ENCODE measurements around the gene LGALS4. TPM values are rescaled to one million over a fixed set of nuclear protein-coding genes. Genes with fewer than 3 reads are reported as not detected.

The LGALS4 gene
- total RNA-seq, 2 experiments from 2014 or later: 1.0 to 1.1 TPM

DNA sequence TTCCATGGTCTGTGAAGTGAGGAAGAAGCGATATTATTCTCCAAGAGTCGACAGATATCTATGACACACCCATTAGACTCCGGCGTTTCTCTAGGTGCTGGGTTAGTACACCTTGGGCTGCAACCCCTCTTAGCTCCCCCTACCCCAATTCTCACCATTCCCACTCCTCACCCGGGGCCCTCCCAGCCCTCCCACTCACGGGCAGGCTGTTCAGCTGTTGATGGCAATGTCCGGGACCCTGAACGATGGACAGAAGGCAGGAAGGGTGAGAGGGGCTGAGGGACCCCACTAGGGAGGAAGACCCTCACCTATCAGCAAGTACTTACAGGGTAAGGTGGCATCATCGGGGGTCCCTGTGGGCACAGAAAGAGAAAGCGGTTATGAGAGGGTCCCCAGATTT lies 9.2 kb downstream of the LGALS4 start:
- ChIA-PET POLR2A (interaction anchor here (0.7 kb wide), 1 partner anchor 110 kb away, joined by 4 read pairs; no protein-coding TSS in a partner anchor), CTCF (ENCODE audit: unreplicated experiment) (no interaction called here)
- DNase-seq (ENCODE audit: low spot score): no peak
- no TSS peak for BruUV-seq (replicated peaks)
- Histone ChIP-seq H4K20me1 (ENCODE audit: insufficient read depth, low read length) (no peaks in the 10 kb centered on the region), H3K4me1 (ENCODE audit: insufficient read depth, low read length, poor library complexity, severe bottlenecking) (peaks cover 3% of the 10 kb centered on the region), H3K9me3 (ENCODE audit: low read length) (no peaks in the 10 kb centered on the region), H3K4me2 (ENCODE audit: low read length) (no peak overlapping the region), H3K79me2 (ENCODE audit: insufficient read depth, low read depth, low read length) (no peaks in the 10 kb centered on the region), H3K9me2 (ENCODE audit: insufficient read depth, low read length) (no peaks in the 10 kb centered on the region), H3K36me3 (ENCODE audit: insufficient read depth, low read length) (no peaks in the 10 kb centered on the region), H2AFZ (ENCODE audit: low read length) (no peak overlapping the region), H3K27ac (ENCODE audit: low read depth, low read length, poor library complexity, severe bottlenecking) (no peak overlapping the region), H3K4me3 (ENCODE audit: low read depth, low read length, poor library complexity, severe bottlenecking) (no peak overlapping the region)
- intact Hi-C loops (cut with micrococcal nuclease; ENCODE audit: unreplicated experiment): no loop called here
- no peak for TF ChIP-seq EZH2phosphoT487 (IDR thresholded peaks at IDR 0.05; ENCODE audit: borderline replicate concordance, low read depth, low read length)
- TF ChIP-seq, protein P1, sequence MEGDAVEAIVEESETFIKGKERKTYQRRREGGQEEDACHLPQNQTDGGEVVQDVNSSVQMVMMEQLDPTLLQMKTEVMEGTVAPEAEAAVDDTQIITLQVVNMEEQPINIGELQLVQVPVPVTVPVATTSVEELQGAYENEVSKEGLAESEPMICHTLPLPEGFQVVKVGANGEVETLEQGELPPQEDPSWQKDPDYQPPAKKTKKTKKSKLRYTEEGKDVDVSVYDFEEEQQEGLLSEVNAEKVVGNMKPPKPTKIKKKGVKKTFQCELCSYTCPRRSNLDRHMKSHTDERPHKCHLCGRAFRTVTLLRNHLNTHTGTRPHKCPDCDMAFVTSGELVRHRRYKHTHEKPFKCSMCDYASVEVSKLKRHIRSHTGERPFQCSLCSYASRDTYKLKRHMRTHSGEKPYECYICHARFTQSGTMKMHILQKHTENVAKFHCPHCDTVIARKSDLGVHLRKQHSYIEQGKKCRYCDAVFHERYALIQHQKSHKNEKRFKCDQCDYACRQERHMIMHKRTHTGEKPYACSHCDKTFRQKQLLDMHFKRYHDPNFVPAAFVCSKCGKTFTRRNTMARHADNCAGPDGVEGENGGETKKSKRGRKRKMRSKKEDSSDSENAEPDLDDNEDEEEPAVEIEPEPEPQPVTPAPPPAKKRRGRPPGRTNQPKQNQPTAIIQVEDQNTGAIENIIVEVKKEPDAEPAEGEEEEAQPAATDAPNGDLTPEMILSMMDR (conservative IDR thresholded peaks at IDR 0.05; ENCODE audit: low read length): no peak

DNA sequence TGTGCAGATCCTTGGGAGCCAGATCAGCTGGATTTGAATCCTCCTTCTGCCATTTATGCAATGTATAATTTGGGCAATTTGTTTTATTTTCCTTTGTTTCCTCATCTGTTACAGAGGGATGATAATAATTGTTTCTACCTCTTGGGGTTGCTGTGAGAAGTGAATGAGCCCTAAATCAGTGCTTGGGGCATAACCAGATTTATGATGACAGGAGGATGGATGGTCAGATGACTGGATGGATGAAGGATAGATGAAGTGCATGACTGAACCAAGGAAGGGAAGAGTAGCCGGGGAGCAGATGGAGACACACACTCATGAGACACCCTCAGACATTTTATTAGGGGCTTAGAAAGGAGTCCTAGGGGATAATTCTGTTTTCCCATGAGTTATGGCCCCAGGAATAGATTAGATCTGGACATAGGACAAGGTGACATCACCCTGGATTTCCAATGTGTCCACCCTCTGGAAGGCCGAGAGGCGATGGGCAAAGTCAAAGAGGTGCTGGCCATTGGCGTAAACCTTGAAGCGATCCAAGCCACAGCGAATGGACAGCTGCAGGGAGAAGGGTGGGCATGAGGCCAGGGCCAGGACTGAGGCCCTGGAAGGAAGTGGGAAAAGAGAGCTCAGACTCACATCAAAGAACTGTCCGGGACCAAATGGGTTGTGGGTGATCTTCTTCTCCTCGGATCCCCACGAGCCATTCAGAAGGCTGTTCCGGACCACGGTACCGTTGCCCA lies 11.2 kb downstream of the LGALS4 start:
- no peaks in the 10 kb centered on the region for H3K9me3 ChIP-seq (ENCODE audit: low read length)
- H3K36me3 ChIP-seq (ENCODE audit: insufficient read depth, low read length): no peaks in the 10 kb centered on the region
- H3K4me3 ChIP-seq (ENCODE audit: low read depth, low read length, poor library complexity, severe bottlenecking): no peak overlapping the region
- BruUV-seq (replicated peaks): no TSS peak
- no peak for DNase-seq (ENCODE audit: low spot score)
- H3K9me2 ChIP-seq (ENCODE audit: insufficient read depth, low read length): no peaks in the 10 kb centered on the region
- TF ChIP-seq, protein P1 (conservative IDR thresholded peaks at IDR 0.05; ENCODE audit: low read length): no peak
- TF ChIP-seq EZH2phosphoT487 (IDR thresholded peaks at IDR 0.05; ENCODE audit: borderline replicate concordance, low read depth, low read length): no peak
- H3K4me2 ChIP-seq (ENCODE audit: low read length): no peak overlapping the region
- intact Hi-C loops (cut with micrococcal nuclease; ENCODE audit: unreplicated experiment): no loop called here
- ChIA-PET POLR2A (no interaction called here), CTCF (ENCODE audit: unreplicated experiment) (no interaction called here)
- H3K79me2 ChIP-seq (ENCODE audit: insufficient read depth, low read depth, low read length): no peaks in the 10 kb centered on the region
- no peak overlapping the region for H2AFZ ChIP-seq (ENCODE audit: low read length)
- H3K27ac ChIP-seq (ENCODE audit: low read depth, low read length, poor library complexity, severe bottlenecking): no peak overlapping the region
- H3K4me1 ChIP-seq (ENCODE audit: insufficient read depth, low read length, poor library complexity, severe bottlenecking): peaks cover 3% of the 10 kb centered on the region
- H4K20me1 ChIP-seq (ENCODE audit: insufficient read depth, low read length): no peaks in the 10 kb centered on the region

DNA sequence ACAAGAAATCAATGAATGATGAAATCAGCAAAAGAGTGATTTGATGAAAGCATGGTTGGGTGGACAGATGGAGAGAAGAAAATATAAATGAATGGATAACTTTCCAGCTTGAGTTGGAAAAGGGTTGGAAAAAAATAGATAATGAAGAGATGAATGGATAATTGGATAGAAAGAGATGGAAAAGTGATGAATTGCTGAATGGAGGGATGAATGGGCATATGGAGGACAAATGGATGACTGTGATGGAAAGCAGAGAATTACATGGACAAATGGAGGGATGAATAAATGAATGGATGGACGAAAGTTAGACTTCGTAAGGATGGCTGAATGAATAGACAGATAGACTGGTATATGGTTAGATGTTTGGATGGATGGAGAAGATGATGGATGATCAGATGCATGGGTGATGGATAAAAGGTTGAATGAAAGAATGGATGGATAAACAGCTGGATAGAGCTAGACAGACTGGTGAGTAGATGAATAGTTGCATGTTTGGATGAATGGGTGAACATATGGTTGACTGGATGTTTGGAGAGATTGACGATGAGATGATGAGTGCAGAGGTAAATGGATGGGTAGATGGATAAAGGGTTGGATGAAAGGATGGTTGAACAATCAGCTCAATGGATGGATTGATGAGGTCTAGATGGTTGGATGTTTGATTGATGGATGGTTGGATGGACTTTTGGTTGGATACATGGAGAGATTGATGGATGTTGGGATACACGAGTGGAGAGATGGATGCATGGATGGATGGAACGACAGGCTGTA lies 12.0 kb downstream of the LGALS4 start:
- no peak overlapping the region for H3K4me2 ChIP-seq (ENCODE audit: low read length)
- H3K36me3 ChIP-seq (ENCODE audit: insufficient read depth, low read length): no peaks in the 10 kb centered on the region
- CTCF ChIA-PET (ENCODE audit: unreplicated experiment): no interaction called here
- no peaks in the 10 kb centered on the region for H3K9me2 ChIP-seq (ENCODE audit: insufficient read depth, low read length)
- H3K4me3 ChIP-seq (ENCODE audit: low read depth, low read length, poor library complexity, severe bottlenecking): no peak overlapping the region
- peaks cover 3% of the 10 kb centered on the region for H3K4me1 ChIP-seq (ENCODE audit: insufficient read depth, low read length, poor library complexity, severe bottlenecking)
- TF ChIP-seq, protein P1 (conservative IDR thresholded peaks at IDR 0.05; ENCODE audit: low read length): no peak
- no peak for TF ChIP-seq EZH2phosphoT487 (IDR thresholded peaks at IDR 0.05; ENCODE audit: borderline replicate concordance, low read depth, low read length)
- no peak overlapping the region for H3K27ac ChIP-seq (ENCODE audit: low read depth, low read length, poor library complexity, severe bottlenecking)
- intact Hi-C loops (cut with micrococcal nuclease; ENCODE audit: unreplicated experiment): no loop called here
- no peak overlapping the region for H2AFZ ChIP-seq (ENCODE audit: low read length)
- H3K79me2 ChIP-seq (ENCODE audit: insufficient read depth, low read depth, low read length): no peaks in the 10 kb centered on the region
- no peak for DNase-seq (ENCODE audit: low spot score)
- POLR2A ChIA-PET: no interaction called here
- no TSS peak for BruUV-seq (replicated peaks)
- H3K9me3 ChIP-seq (ENCODE audit: low read length): no peaks in the 10 kb centered on the region
- no peaks in the 10 kb centered on the region for H4K20me1 ChIP-seq (ENCODE audit: insufficient read depth, low read length)
